Activated T-cell treated with anti-CD3 and anti-CD28 coated beads, Interleukin-2, amount 50 U/mL, for 4 hours (primary cell): Measurements from ENCODE around the gene RABL6. TPM values are rescaled to one million over a fixed set of nuclear protein-coding genes. Genes with fewer than 3 reads are reported as not detected.
"Not testable (repeated sequence)": the region's sequence is repeated elsewhere in the genome, so short reads cannot be mapped to it uniquely, and the experiment has no call there.

Experiments
- ATAC-seq, 2 donors: fragments of 200-7000 bp; cut with Tn5 transposase; one replicate each; pipeline ENCODE4 v1.10.0; 2021
- DNase-seq: peaks from one replicate; pipeline ENCODE4 v3.0.0-alpha.2; 2020
- H3K27me3 Mint-ChIP-seq: one replicate; pipeline ENCODE4 v1.8.0; 2021; ENCODE audit warnings: low read depth, mixed read lengths
- H3K36me3 Mint-ChIP-seq: one replicate; pipeline ENCODE4 v1.8.0; 2022; ENCODE audit warnings: mixed read lengths; ENCODE audit not compliant: insufficient read depth
- H3K4me1 Mint-ChIP-seq: one replicate; pipeline ENCODE4 v1.8.0; 2021; ENCODE audit warnings: low read depth, mixed read lengths
- H3K4me3 Mint-ChIP-seq: one replicate; pipeline ENCODE4 v1.8.0; 2021; ENCODE audit warnings: mild to moderate bottlenecking, moderate library complexity, mixed read lengths
- H3K9me3 Mint-ChIP-seq: one replicate; pipeline ENCODE4 v1.8.0; 2021; ENCODE audit warnings: mixed read lengths
- total RNA-seq, 3 donors: library from RNA; stranded (reverse); gene quantifications; one replicate each; pipeline ENCODE4 v1.2.1, GENCODE V29; 2021

The RABL6 gene
- total RNA-seq, 3 donors from 2014 or later: 90.6 to 103 (median 100) TPM

GRCh38 chr9:136862849-136863622, 55.3 kb downstream of the RABL6 start:
- no peak for ATAC-seq
- Mint-ChIP-seq H3K36me3 (peaks cover 6% of the 10 kb centered on the region), H3K27me3 (no peaks in the 10 kb centered on the region), H3K9me3 (no peaks in the 10 kb centered on the region), H3K4me1 (peaks cover 12% of the 10 kb centered on the region), H3K4me3 (no peak overlapping the region)
- DNase-seq: no peak

- peaks cover 6% of the 10 kb centered on the region for H3K36me3 Mint-ChIP-seq
- H3K27me3 Mint-ChIP-seq: no peaks in the 10 kb centered on the region
- no peaks in the 10 kb centered on the region for H3K9me3 Mint-ChIP-seq
- ATAC-seq (no peak), DNase-seq (no peak)
- peaks cover 12% of the 10 kb centered on the region for H3K4me1 Mint-ChIP-seq
- H3K4me3 Mint-ChIP-seq: no peak overlapping the region
Measured at GRCh38 chr9:136863623-136864273, 56.0 kb downstream of the RABL6 start.

DNA sequence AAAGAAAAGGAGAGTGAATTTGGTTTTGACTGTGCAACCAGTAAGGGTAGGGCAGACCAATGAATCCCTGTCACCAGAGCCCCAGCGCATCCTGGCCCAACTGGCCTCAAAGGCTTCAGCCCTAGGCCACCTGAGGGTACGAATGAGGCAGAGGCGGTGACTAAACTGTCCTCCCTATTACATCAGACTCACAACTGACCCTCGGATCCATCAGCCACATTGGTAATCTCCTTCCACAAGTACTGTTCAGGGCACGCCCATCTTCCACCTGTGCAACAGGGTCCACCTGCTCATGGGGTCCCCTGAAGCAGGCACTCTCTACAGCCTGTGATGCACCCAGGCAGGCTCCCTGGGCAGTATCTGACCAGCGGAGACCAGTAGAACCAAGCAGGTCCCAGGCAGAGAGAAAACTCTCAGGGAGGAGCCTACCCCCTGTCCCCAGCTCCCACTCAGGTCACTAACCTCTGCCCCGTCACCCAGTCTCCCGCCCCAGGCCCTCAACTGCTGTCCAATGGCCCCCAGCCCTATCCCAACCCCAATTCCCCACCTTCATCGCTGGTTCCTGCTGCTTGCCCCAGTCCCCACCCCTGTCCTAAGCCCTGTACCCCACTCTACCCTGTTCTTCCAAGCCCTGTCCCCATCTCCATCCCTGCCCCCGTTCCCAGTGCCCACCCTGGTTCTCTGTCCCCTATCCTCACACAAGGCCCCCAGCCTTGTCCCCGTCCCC, 57.5 kb downstream of the RABL6 start:
- H3K9me3 Mint-ChIP-seq: no peaks in the 10 kb centered on the region
- H3K27me3 Mint-ChIP-seq: no peaks in the 10 kb centered on the region
- H3K4me3 Mint-ChIP-seq: peak overlapping the region; percentile 87
- H3K36me3 Mint-ChIP-seq: peaks cover 9% of the 10 kb centered on the region
- H3K4me1 Mint-ChIP-seq: peaks cover 12% of the 10 kb centered on the region
- DNase-seq (no peak), ATAC-seq (no peak)

DNA sequence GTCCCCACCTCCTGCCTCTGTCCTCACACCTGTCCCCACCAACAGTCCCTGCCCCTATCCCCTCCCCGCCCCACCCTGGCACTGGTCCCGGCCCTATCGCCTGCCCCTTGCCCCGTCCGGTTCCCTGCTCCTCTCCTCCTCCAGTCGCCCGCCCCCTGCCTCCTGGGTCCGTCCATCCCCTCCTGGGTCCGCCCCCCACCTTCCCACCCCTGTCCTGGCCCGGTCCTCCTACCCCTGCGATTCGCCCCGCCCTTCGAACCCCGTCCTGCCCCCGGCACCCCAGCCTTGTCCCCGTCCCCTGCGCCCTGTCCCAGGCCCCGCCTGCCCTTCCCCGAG, 58.0 kb downstream of the RABL6 start:
- peaks cover 9% of the 10 kb centered on the region for H3K36me3 Mint-ChIP-seq
- ATAC-seq (peak; percentile 21 to 29), DNase-seq (no peak)
- no peaks in the 10 kb centered on the region for H3K9me3 Mint-ChIP-seq
- peak overlapping the region; percentile 87 for H3K4me3 Mint-ChIP-seq
- peaks cover 12% of the 10 kb centered on the region for H3K4me1 Mint-ChIP-seq
- no peaks in the 10 kb centered on the region for H3K27me3 Mint-ChIP-seq

GRCh38 chr9:136866898-136867421, 59.2 kb downstream of the RABL6 start:
- not testable (repeated sequence) for ATAC-seq, DNase-seq, H3K9me3 Mint-ChIP-seq, H3K27me3 Mint-ChIP-seq, H3K36me3 Mint-ChIP-seq
- Mint-ChIP-seq H3K4me3 (peak overlapping the region; percentile 79), H3K4me1 (peaks cover 12% of the 10 kb centered on the region)

- Mint-ChIP-seq H3K4me3 (peak overlapping the region; percentile 79), H3K4me1 (peaks cover 12% of the 10 kb centered on the region), H3K27me3 (no peaks in the 10 kb centered on the region)
Measured at GRCh38 chr9:136867480-136867879, 59.7 kb downstream of the RABL6 start.

GRCh38 chr9:136867917-136868316, 60.2 kb downstream of the RABL6 start:
- peaks cover 7% of the 10 kb centered on the region for H3K36me3 Mint-ChIP-seq
- no peaks in the 10 kb centered on the region for H3K9me3 Mint-ChIP-seq

More at GRCh38 chr9:136867480-136867879, 59.7 kb downstream of the RABL6 start:
- no peaks in the 10 kb centered on the region for H3K9me3 Mint-ChIP-seq
- no peak for DNase-seq
- no peak for ATAC-seq
- peaks cover 7% of the 10 kb centered on the region for H3K36me3 Mint-ChIP-seq

GRCh38 chr9:136868644-136869043, 60.9 kb downstream of the RABL6 start:
- peaks cover 6% of the 10 kb centered on the region for H3K36me3 Mint-ChIP-seq
- no peaks in the 10 kb centered on the region for H3K27me3 Mint-ChIP-seq
- peak overlapping the region; percentile 29 for H3K4me3 Mint-ChIP-seq
- ATAC-seq (no peak), DNase-seq (no peak)
- peaks cover 10% of the 10 kb centered on the region for H3K4me1 Mint-ChIP-seq
- no peaks in the 10 kb centered on the region for H3K9me3 Mint-ChIP-seq

More at GRCh38 chr9:136867917-136868316, 60.2 kb downstream of the RABL6 start:
- H3K4me1 Mint-ChIP-seq: peaks cover 12% of the 10 kb centered on the region
- peak overlapping the region; percentile 79 for H3K4me3 Mint-ChIP-seq
- H3K27me3 Mint-ChIP-seq: no peaks in the 10 kb centered on the region
- ATAC-seq (no peak), DNase-seq (no peak)

DNA sequence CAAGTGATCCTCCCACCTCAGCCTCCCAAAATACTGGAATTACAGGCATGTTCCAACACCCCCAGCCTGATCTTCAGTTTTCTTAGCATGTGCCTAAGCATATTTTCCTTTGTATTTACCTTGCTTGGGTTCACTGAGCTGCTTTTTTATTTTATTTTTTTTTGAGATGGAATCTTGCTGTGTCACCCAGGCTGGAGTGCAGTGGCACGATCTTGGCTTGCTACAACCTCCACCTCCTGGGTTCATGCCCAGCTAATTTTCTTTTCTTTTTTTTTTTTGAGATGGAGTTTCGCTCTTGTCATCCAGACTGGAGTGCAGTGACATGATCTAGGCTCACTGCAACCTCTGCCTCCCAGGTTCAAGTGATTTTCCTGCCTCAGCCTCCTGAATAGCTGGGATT, 61.9 kb downstream of the RABL6 start:
- H3K27me3 Mint-ChIP-seq, H3K36me3 Mint-ChIP-seq, H3K9me3 Mint-ChIP-seq, ATAC-seq, DNase-seq, H3K4me1 Mint-ChIP-seq, H3K4me3 Mint-ChIP-seq: not testable (repeated sequence)

GRCh38 chr9:136875155-136875554, 67.4 kb downstream of the RABL6 start:
- ATAC-seq: no peak

GRCh38 chr9:136876476-136876875, 68.7 kb downstream of the RABL6 start:
- ATAC-seq: no peak
- Mint-ChIP-seq H3K36me3 (no peaks in the 10 kb centered on the region), H3K9me3 (no peaks in the 10 kb centered on the region), H3K4me3 (no peak overlapping the region), H3K27me3 (no peaks in the 10 kb centered on the region), H3K4me1 (peaks cover 10% of the 10 kb centered on the region)
- DNase-seq: no peak

More at GRCh38 chr9:136875155-136875554, 67.4 kb downstream of the RABL6 start:
- Mint-ChIP-seq H3K4me3 (no peak overlapping the region), H3K4me1 (peaks cover under 1% of the 10 kb centered on the region), H3K9me3 (no peaks in the 10 kb centered on the region), H3K27me3 (no peaks in the 10 kb centered on the region), H3K36me3 (no peaks in the 10 kb centered on the region)
- no peak for DNase-seq

- Mint-ChIP-seq H3K27me3 (no peaks in the 10 kb centered on the region), H3K4me3 (no peak overlapping the region), H3K36me3 (no peaks in the 10 kb centered on the region), H3K9me3 (no peaks in the 10 kb centered on the region), H3K4me1 (peaks cover 40% of the 10 kb centered on the region)
- no peak for DNase-seq
- ATAC-seq: no peak
Measured at GRCh38 chr9:136880651-136881050, 72.9 kb downstream of the RABL6 start.

DNA sequence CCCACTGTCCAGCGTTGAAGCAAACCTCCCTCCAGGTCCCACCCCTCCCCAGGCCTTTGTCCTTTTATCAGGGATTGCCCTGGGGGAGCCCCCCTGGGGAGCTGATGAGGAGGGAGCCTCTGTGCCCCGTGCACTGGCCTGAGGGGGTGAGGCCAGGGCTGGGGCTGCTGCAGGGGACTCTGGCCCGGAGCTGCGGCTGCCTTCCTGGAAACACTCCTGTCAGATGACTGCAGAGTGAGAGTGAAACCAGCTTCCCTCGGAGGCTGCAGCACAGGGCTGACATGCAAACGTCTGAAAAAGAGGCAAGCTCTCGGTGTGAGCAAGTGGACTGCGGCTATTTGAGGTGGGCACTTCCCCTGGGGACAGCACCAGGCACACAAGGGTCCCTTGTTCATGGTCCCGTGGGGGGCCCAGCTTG, 74.0 kb downstream of the RABL6 start:
- ATAC-seq (peak; percentile 16 to 35), DNase-seq (peak; percentile 28)
- Mint-ChIP-seq H3K36me3 (no peaks in the 10 kb centered on the region), H3K4me3 (peak overlapping the region; percentile 74), H3K4me1 (peaks cover 40% of the 10 kb centered on the region), H3K27me3 (no peaks in the 10 kb centered on the region), H3K9me3 (no peaks in the 10 kb centered on the region)
